ENCODE data around the gene JAKMIP2. TPM values are rescaled to one million over a fixed set of nuclear protein-coding genes. Genes with fewer than 3 reads are reported as not detected.
"Not testable (repeated sequence)": the region's sequence is repeated elsewhere in the genome, so short reads cannot be mapped to it uniquely, and the experiment has no call there.

JAKMIP2 gene
- total RNA-seq, 5 donors from 2014 or later (not counting 1 experiment from before 2014, with no cell fraction given), result 1.8 to 8.3 (median 5.7) TPM

DNA sequence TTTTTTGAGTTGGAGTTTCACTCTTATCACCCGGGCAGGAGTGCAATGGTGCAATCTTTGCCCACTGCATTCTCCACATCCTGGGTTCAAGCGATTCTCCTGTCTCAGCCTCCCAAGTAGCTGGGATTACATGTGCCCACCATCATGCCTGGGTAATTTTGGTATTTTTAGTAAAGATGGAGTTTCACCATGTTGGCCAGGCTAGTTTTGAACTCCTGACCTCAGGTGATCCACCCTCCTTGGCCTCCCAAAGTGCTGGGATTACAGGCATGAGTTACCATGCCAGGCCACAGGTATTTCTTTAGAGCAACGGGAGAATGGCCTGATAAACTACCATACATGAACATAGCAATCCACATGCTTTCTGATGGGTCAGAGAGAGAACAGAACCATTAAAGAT, 39.7 kb upstream of the JAKMIP2 start:
- H3K36me3 ChIP-seq (ENCODE audit: control insufficient read depth in 2 of 2, extremely low read depth in 1 of 2, insufficient read depth in 1 of 2, low read length in 1 of 2); POLR2A ChIA-PET; H3K27ac ChIP-seq (ENCODE audit: low read length); ATAC-seq (replicated peaks in 1 of 4); H3K9me3 Mint-ChIP-seq; H3K27me3 ChIP-seq (replicated peaks in 1 of 2; ENCODE audit: control insufficient read depth in 2 of 2, extremely low read depth in 1 of 2, insufficient read depth in 2 of 2, low read length in 1 of 2); H3K4me3 ChIP-seq (ENCODE audit: control insufficient read depth in 1 of 2, extremely low read depth in 1 of 2, low read length in 1 of 2); H3K27me3 Mint-ChIP-seq; H3K4me1 Mint-ChIP-seq; H3K27ac Mint-ChIP-seq; H3K4me1 ChIP-seq (ENCODE audit: control insufficient read depth in 1 of 2, extremely low read depth in 1 of 2, insufficient read depth in 2 of 2, low read length in 2 of 2); DNase-seq; H3K9me3 ChIP-seq; H3K4me3 Mint-ChIP-seq; H3K36me3 Mint-ChIP-seq: not testable (repeated sequence)
- CTCF ChIA-PET, result interaction anchor here (0.7 to 3.6 kb wide), 8 partner anchors 17 to 368 kb away, joined by 3 to 55 read pairs (median 6); partner anchors contain the start of gene JAKMIP2 (in 1 of the 2)
- no CpG with 5 or more reads among the region's 3 CpGs for WGBS (ENCODE audit: insufficient coverage)

DNA sequence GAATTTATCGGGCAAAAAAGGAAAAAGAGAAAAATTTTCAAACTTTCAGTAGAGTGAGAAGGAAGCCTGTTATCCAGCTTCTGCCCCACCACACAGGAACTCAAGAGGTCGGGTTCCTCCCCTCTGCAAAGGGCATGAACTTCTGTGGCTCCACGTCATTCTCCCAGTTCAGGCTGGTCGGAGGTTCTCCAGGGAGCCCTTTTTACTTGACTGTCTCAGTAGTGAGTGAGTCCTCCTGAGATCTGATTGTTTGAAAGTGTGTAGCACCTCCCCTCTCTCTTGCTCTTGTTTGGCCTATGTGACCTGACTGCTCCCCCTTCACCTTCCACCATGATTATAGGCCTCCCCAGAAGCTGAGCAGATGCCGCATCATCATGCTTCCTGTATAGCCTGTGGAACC, 39.2 kb upstream of the JAKMIP2 start:
- no peaks in the 10 kb centered on the region for H3K27me3 ChIP-seq (replicated peaks in 1 of 2; ENCODE audit: control insufficient read depth in 2 of 2, extremely low read depth in 1 of 2, insufficient read depth in 2 of 2, low read length in 1 of 2)
- POLR2A ChIA-PET, result no interaction called here
- no peak for ATAC-seq (replicated peaks in 1 of 4)
- CTCF ChIA-PET, result interaction anchor here in 1 of 2 donors (0.6 to 1.1 kb wide), 2 partner anchors 194 to 197 kb away, joined by 3 to 5 read pairs; no protein-coding TSS in a partner anchor
- H3K9me3 ChIP-seq, result no peaks in the 10 kb centered on the region
- no peak overlapping the region for H3K27ac ChIP-seq (ENCODE audit: low read length)
- no peaks in the 10 kb centered on the region for H3K9me3 Mint-ChIP-seq
- H3K4me1 ChIP-seq (ENCODE audit: control insufficient read depth in 1 of 2, extremely low read depth in 1 of 2, insufficient read depth in 2 of 2, low read length in 2 of 2), result no peaks in the 10 kb centered on the region
- DNase-seq, result no peak
- H3K4me3 ChIP-seq (ENCODE audit: control insufficient read depth in 1 of 2, extremely low read depth in 1 of 2, low read length in 1 of 2), result no peak overlapping the region
- no peaks in the 10 kb centered on the region for H3K36me3 ChIP-seq (ENCODE audit: control insufficient read depth in 2 of 2, extremely low read depth in 1 of 2, insufficient read depth in 1 of 2, low read length in 1 of 2)
- no peak overlapping the region for H3K27ac Mint-ChIP-seq
- H3K4me3 Mint-ChIP-seq, result no peak overlapping the region
- no peaks in the 10 kb centered on the region for H3K4me1 Mint-ChIP-seq
- H3K36me3 Mint-ChIP-seq, result no peaks in the 10 kb centered on the region
- H3K27me3 Mint-ChIP-seq, result peaks cover 3 to 4% of the 10 kb centered on the region in 2 donors
- 100% methylated on average over 1 of the region's 5 CpGs for WGBS (ENCODE audit: insufficient coverage)

DNA sequence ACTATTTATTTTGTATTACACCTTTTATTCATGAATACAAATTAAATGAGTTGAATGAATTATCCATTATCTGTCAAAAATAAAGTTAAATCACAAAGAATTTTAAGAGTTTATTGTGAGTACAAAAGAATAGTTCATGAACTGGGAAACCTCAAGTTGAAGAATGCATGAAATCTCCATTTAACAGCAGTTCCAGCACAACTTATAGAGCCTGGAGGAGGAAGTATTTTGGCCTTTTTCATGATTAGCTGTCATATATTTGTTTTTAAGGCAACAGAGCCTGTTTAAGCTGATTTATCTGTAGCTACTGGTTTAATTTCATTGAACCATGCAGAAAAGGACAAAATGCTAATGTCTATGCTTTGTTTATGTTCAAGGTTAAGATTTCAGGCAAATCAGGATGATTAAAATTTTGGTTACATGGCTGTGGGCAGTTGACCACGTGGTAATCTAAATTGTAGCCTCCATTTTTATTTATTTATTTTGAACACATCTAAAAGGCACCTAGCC, 36.8 kb upstream of the JAKMIP2 start:
- H3K27ac Mint-ChIP-seq, result no peak overlapping the region
- POLR2A ChIA-PET, result interaction anchor here in 1 of 2 donors (0.7 kb wide), 1 partner anchor 19 kb away, joined by 3 read pairs; no protein-coding TSS in a partner anchor
- no peaks in the 10 kb centered on the region for H3K36me3 Mint-ChIP-seq
- H3K4me1 ChIP-seq (ENCODE audit: control insufficient read depth in 1 of 2, extremely low read depth in 1 of 2, insufficient read depth in 2 of 2, low read length in 2 of 2), result no peaks in the 10 kb centered on the region
- no peaks in the 10 kb centered on the region for H3K4me1 Mint-ChIP-seq
- WGBS (ENCODE audit: insufficient coverage), result no CpG with 5 or more reads among the region's 1 CpG
- ATAC-seq (replicated peaks in 1 of 4) (no peak), DNase-seq (no peak)
- no peak overlapping the region for H3K4me3 ChIP-seq (ENCODE audit: control insufficient read depth in 1 of 2, extremely low read depth in 1 of 2, low read length in 1 of 2)
- H3K27me3 ChIP-seq (replicated peaks in 1 of 2; ENCODE audit: control insufficient read depth in 2 of 2, extremely low read depth in 1 of 2, insufficient read depth in 2 of 2, low read length in 1 of 2), result no peaks in the 10 kb centered on the region
- peaks cover 0 to 3% of the 10 kb centered on the region in 2 donors for H3K27me3 Mint-ChIP-seq
- CTCF ChIA-PET, result interaction anchor here (0.6 to 1.8 kb wide), 3 partner anchors 9 to 192 kb away, joined by 3 to 11 read pairs (median 3); no protein-coding TSS in a partner anchor
- H3K9me3 ChIP-seq, result no peaks in the 10 kb centered on the region
- H3K27ac ChIP-seq (ENCODE audit: low read length), result no peak overlapping the region
- no peaks in the 10 kb centered on the region for H3K36me3 ChIP-seq (ENCODE audit: control insufficient read depth in 2 of 2, extremely low read depth in 1 of 2, insufficient read depth in 1 of 2, low read length in 1 of 2)
- no peak overlapping the region for H3K4me3 Mint-ChIP-seq
- peaks cover 0 to 4% (median 2%) of the 10 kb centered on the region in 3 donors for H3K9me3 Mint-ChIP-seq

DNA sequence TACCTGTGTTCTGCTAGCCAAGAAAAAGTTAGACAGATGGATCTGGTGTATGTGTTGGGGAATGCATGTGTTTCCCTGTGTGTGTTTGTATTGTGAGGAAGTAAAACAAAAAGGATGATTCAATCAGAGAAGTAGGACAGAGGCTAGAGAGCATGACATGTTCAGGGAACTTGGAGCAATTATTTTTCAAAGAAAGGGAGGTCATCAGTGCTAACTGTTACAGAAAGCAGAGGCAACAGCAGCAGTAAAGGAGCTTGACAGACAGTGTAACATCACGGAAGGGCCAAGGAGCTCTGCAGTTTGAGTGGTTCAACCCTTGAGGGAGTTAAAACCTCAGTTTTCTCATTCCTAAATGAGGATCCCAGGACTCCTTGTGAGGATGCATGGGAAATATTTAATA, 35.8 kb upstream of the JAKMIP2 start:
- Histone ChIP-seq H3K27me3 (replicated peaks in 1 of 2; ENCODE audit: control insufficient read depth in 2 of 2, extremely low read depth in 1 of 2, insufficient read depth in 2 of 2, low read length in 1 of 2) (no peaks in the 10 kb centered on the region), H3K4me3 (ENCODE audit: control insufficient read depth in 1 of 2, extremely low read depth in 1 of 2, low read length in 1 of 2) (no peak overlapping the region), H3K4me1 (ENCODE audit: control insufficient read depth in 1 of 2, extremely low read depth in 1 of 2, insufficient read depth in 2 of 2, low read length in 2 of 2) (no peaks in the 10 kb centered on the region), H3K27ac (ENCODE audit: low read length) (no peak overlapping the region), H3K36me3 (ENCODE audit: control insufficient read depth in 2 of 2, extremely low read depth in 1 of 2, insufficient read depth in 1 of 2, low read length in 1 of 2) (no peaks in the 10 kb centered on the region), H3K9me3 (no peaks in the 10 kb centered on the region)
- CTCF ChIA-PET, result no interaction called here
- ATAC-seq (replicated peaks in 1 of 4) (no peak), DNase-seq (no peak)
- no peaks in the 10 kb centered on the region for H3K4me1 Mint-ChIP-seq
- peaks cover 0 to 3% of the 10 kb centered on the region in 2 donors for H3K27me3 Mint-ChIP-seq
- POLR2A ChIA-PET, result no interaction called here
- WGBS (ENCODE audit: insufficient coverage), result 60% methylated on average over 1 of the region's 1 CpG
- H3K36me3 Mint-ChIP-seq, result no peaks in the 10 kb centered on the region
- no peak overlapping the region for H3K4me3 Mint-ChIP-seq
- H3K9me3 Mint-ChIP-seq, result peaks cover 0 to 4% (median 2%) of the 10 kb centered on the region in 3 donors
- no peak overlapping the region for H3K27ac Mint-ChIP-seq

DNA sequence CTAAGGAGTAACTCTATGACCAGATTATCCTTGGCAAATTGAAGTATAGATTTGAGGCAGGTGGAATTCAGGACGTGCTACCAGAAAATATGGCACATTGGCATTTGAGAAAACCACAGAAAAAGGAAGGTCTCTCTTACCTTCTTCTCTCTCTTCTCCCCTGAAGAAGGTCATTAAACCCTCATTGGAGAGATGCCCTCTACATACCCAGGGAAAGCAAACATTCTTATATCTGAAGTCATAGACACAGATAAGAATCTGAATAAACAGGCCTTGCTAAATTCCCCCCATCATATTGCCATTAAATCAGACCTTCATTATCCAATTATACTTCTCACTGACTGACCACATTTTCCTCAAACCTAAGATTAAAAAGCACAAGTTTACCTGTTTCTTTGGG, 31.2 kb upstream of the JAKMIP2 start:
- ChIA-PET POLR2A (no interaction called here), CTCF (no interaction called here)
- H3K27ac ChIP-seq (ENCODE audit: low read length), result no peak overlapping the region
- H3K27me3 ChIP-seq (replicated peaks in 1 of 2; ENCODE audit: control insufficient read depth in 2 of 2, extremely low read depth in 1 of 2, insufficient read depth in 2 of 2, low read length in 1 of 2), result no peaks in the 10 kb centered on the region
- no peaks in the 10 kb centered on the region for H3K4me1 ChIP-seq (ENCODE audit: control insufficient read depth in 1 of 2, extremely low read depth in 1 of 2, insufficient read depth in 2 of 2, low read length in 2 of 2)
- no peaks in the 10 kb centered on the region for H3K36me3 ChIP-seq (ENCODE audit: control insufficient read depth in 2 of 2, extremely low read depth in 1 of 2, insufficient read depth in 1 of 2, low read length in 1 of 2)
- Mint-ChIP-seq H3K27me3 (no peaks in the 10 kb centered on the region), H3K4me1 (no peaks in the 10 kb centered on the region), H3K4me3 (no peak overlapping the region), H3K27ac (no peak overlapping the region), H3K36me3 (no peaks in the 10 kb centered on the region), H3K9me3 (peaks cover 0 to 4% (median 2%) of the 10 kb centered on the region in 3 donors)
- WGBS (ENCODE audit: insufficient coverage), result 60% methylated on average over 1 of the region's 1 CpG
- no peak overlapping the region for H3K4me3 ChIP-seq (ENCODE audit: control insufficient read depth in 1 of 2, extremely low read depth in 1 of 2, low read length in 1 of 2)
- no peaks in the 10 kb centered on the region for H3K9me3 ChIP-seq
- DNase-seq (no peak), ATAC-seq (replicated peaks in 1 of 4) (no peak)

- ChIA-PET POLR2A (no interaction called here), CTCF (no interaction called here)
- DNase-seq (no peak), ATAC-seq (replicated peaks in 1 of 4) (no peak)
- Histone ChIP-seq H3K4me1 (ENCODE audit: control insufficient read depth in 1 of 2, extremely low read depth in 1 of 2, insufficient read depth in 2 of 2, low read length in 2 of 2) (peaks cover 0 to 3% of the 10 kb centered on the region in 2 experiments), H3K36me3 (ENCODE audit: control insufficient read depth in 2 of 2, extremely low read depth in 1 of 2, insufficient read depth in 1 of 2, low read length in 1 of 2) (no peaks in the 10 kb centered on the region), H3K27ac (ENCODE audit: low read length) (no peak overlapping the region), H3K27me3 (replicated peaks in 1 of 2; ENCODE audit: control insufficient read depth in 2 of 2, extremely low read depth in 1 of 2, insufficient read depth in 2 of 2, low read length in 1 of 2) (no peaks in the 10 kb centered on the region), H3K9me3 (no peaks in the 10 kb centered on the region), H3K4me3 (ENCODE audit: control insufficient read depth in 1 of 2, extremely low read depth in 1 of 2, low read length in 1 of 2) (no peak overlapping the region)
- Mint-ChIP-seq H3K4me1 (peaks cover 2 to 6% (median 4%) of the 10 kb centered on the region in 3 donors), H3K9me3 (no peaks in the 10 kb centered on the region), H3K4me3 (no peak overlapping the region), H3K36me3 (no peaks in the 10 kb centered on the region), H3K27me3 (no peaks in the 10 kb centered on the region), H3K27ac (no peak overlapping the region)
- WGBS (ENCODE audit: insufficient coverage), result 43% methylated on average over 3 of the region's 5 CpGs
Measured at GRCh38 chr5:147809830-147810666, 27.5 kb upstream of the JAKMIP2 start.
